ENCODE results near the gene PPTC7.
A peak's percentile ranks its signal among the peaks of the same experiment; 100 is the strongest.
"Not testable (repeated sequence)": the region's sequence is repeated elsewhere in the genome, so short reads cannot be mapped to it uniquely, and the experiment has no call there.

The PPTC7 gene

GRCh38 chr12:110548678-110549077, 34.4 kb downstream of the PPTC7 start:
- TF ChIP-seq, protein P1, sequence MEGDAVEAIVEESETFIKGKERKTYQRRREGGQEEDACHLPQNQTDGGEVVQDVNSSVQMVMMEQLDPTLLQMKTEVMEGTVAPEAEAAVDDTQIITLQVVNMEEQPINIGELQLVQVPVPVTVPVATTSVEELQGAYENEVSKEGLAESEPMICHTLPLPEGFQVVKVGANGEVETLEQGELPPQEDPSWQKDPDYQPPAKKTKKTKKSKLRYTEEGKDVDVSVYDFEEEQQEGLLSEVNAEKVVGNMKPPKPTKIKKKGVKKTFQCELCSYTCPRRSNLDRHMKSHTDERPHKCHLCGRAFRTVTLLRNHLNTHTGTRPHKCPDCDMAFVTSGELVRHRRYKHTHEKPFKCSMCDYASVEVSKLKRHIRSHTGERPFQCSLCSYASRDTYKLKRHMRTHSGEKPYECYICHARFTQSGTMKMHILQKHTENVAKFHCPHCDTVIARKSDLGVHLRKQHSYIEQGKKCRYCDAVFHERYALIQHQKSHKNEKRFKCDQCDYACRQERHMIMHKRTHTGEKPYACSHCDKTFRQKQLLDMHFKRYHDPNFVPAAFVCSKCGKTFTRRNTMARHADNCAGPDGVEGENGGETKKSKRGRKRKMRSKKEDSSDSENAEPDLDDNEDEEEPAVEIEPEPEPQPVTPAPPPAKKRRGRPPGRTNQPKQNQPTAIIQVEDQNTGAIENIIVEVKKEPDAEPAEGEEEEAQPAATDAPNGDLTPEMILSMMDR (IDR thresholded peaks at IDR 0.05; ENCODE audit: unreplicated experiment in 3 of 3) = no peak
- no peaks in the 10 kb centered on the region for H3K9me3 Mint-ChIP-seq
- no peak overlapping the region for H3K4me3 Mint-ChIP-seq
- no peak overlapping the region for H3K27ac Mint-ChIP-seq
- peaks cover 38% of the 10 kb centered on the region for H3K36me3 Mint-ChIP-seq (ENCODE audit: low read depth)
- no peaks in the 10 kb centered on the region for H3K27me3 Mint-ChIP-seq (ENCODE audit: low read depth)
- H3K4me1 Mint-ChIP-seq = peaks cover 9% of the 10 kb centered on the region

DNA sequence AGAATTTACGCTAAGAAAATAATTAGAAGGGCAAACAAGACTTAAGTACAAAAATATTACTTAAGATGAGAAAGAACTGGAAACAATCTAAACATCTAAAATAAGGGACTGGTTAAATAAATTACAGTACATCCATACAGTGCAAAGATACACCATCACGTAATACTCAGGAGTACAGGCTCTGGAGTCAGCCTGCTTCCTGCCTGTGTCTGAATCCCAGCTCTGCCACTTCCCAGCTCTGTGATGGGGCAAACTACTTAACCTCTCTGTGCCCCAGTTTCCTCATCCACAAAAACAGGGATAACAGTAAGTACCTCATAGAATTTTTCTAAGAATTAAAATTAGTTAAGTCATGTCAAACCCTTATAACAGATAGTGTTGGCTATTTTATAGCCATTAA, 36.0 kb downstream of the PPTC7 start:
- Mint-ChIP-seq H3K27ac (no peak overlapping the region), H3K4me1 (peaks cover 19% of the 10 kb centered on the region), H3K36me3 (ENCODE audit: low read depth) (peaks cover 45% of the 10 kb centered on the region), H3K4me3 (no peak overlapping the region), H3K27me3 (ENCODE audit: low read depth) (no peaks in the 10 kb centered on the region), H3K9me3 (no peaks in the 10 kb centered on the region)
- TF ChIP-seq, protein P1 (IDR thresholded peaks at IDR 0.05; ENCODE audit: unreplicated experiment in 3 of 3) = no peak

DNA sequence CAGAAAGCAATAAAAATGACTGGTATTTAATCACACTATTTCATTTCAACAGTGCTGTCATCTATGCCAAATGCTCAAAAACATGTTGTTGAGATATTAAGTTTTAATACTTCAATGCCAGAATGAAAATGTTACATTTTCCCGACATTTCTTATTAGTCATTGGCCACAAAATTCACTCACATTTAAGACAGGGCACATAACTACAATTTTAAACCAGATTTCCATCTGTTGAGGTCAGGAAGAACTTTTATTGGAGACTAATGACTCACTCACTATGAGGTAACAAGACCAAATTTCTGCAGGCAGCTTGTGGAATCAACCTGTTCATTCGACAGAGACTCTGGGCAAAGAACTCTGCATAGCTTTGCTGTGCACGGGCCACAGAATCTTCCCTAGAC, 36.8 kb downstream of the PPTC7 start:
- TF ChIP-seq, protein P1 (IDR thresholded peaks at IDR 0.05; ENCODE audit: unreplicated experiment in 3 of 3) = no peak
- Mint-ChIP-seq H3K4me1 (peaks cover 19% of the 10 kb centered on the region), H3K27me3 (ENCODE audit: low read depth) (no peaks in the 10 kb centered on the region), H3K36me3 (ENCODE audit: low read depth) (peaks cover 39% of the 10 kb centered on the region), H3K4me3 (no peak overlapping the region), H3K27ac (no peak overlapping the region), H3K9me3 (no peaks in the 10 kb centered on the region)

DNA sequence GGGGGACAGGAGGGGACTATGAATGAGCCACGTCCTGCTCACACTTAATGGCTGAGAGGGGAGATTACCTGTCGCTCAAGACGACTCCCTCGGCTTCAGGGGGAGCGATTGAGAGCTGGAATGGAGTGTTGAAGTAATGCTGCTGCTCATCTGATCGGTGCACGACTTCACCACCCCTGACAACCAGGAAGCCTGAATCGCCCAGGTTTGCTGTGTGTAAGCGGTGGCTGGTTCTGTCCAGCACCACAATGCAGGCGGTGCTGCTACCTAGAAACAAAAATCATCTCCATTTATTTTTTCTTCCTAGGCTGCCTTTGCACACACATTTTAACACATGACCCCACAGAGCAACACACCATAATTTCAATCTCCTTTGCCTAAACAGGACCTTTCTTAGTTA, 37.3 kb downstream of the PPTC7 start:
- Mint-ChIP-seq H3K4me1 (peaks cover 19% of the 10 kb centered on the region), H3K9me3 (no peaks in the 10 kb centered on the region), H3K27ac (peak overlapping the region in 1 of 3 experiments; percentile 5), H3K4me3 (no peak overlapping the region), H3K27me3 (ENCODE audit: low read depth) (no peaks in the 10 kb centered on the region), H3K36me3 (ENCODE audit: low read depth) (peaks cover 38% of the 10 kb centered on the region)
- TF ChIP-seq, protein P1 (IDR thresholded peaks at IDR 0.05; ENCODE audit: unreplicated experiment in 3 of 3) = no peak

DNA sequence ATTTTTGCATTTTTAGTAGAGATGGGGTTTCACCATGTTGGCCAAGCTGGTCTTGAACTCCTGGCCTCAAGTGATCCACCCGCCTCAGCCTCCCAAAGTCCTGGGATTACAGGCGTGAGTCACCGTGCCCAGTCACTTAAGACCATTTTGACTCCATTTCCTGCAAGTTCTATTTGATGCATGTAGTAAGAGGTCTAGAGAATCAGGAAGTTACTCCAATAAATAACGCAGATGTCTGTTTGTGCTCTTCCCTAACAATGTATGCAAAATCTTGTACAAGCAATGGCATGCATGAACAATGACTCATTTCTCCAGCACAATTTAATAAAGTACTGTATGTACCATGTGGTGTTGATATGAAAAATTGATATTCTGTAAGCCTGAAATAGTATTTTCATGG, 37.9 kb downstream of the PPTC7 start:
- not testable (repeated sequence) for H3K4me3 Mint-ChIP-seq; H3K27me3 Mint-ChIP-seq (ENCODE audit: low read depth); H3K9me3 Mint-ChIP-seq
- H3K4me1 Mint-ChIP-seq = peaks cover 19% of the 10 kb centered on the region
- H3K36me3 Mint-ChIP-seq (ENCODE audit: low read depth) = peaks cover 34% of the 10 kb centered on the region
- H3K27ac Mint-ChIP-seq = peak overlapping the region in 1 of 3 experiments; percentile 5

GRCh38 chr12:110543965-110544364, 39.2 kb downstream of the PPTC7 start:
- no peak overlapping the region for H3K4me3 Mint-ChIP-seq
- no peaks in the 10 kb centered on the region for H3K27me3 Mint-ChIP-seq (ENCODE audit: low read depth)
- TF ChIP-seq, protein P1 (IDR thresholded peaks at IDR 0.05; ENCODE audit: unreplicated experiment in 3 of 3) = no peak
- no peaks in the 10 kb centered on the region for H3K9me3 Mint-ChIP-seq
- peaks cover 33% of the 10 kb centered on the region for H3K36me3 Mint-ChIP-seq (ENCODE audit: low read depth)
- peak overlapping the region; percentile 66 to 80 (median 66) for H3K27ac Mint-ChIP-seq
- H3K4me1 Mint-ChIP-seq = peaks cover 13% of the 10 kb centered on the region
